GM18511 (cell line): Measurements from ENCODE around the gene SOBP.

Source experiments
- ATAC-seq: cut with Tn5 transposase; IDR thresholded peaks from one replicate; pipeline ENCODE4 v1.9.1; 2021; ENCODE audit warnings: mild to moderate bottlenecking, moderate library complexity; ENCODE audit not compliant: unreplicated experiment

SOBP gene

DNA sequence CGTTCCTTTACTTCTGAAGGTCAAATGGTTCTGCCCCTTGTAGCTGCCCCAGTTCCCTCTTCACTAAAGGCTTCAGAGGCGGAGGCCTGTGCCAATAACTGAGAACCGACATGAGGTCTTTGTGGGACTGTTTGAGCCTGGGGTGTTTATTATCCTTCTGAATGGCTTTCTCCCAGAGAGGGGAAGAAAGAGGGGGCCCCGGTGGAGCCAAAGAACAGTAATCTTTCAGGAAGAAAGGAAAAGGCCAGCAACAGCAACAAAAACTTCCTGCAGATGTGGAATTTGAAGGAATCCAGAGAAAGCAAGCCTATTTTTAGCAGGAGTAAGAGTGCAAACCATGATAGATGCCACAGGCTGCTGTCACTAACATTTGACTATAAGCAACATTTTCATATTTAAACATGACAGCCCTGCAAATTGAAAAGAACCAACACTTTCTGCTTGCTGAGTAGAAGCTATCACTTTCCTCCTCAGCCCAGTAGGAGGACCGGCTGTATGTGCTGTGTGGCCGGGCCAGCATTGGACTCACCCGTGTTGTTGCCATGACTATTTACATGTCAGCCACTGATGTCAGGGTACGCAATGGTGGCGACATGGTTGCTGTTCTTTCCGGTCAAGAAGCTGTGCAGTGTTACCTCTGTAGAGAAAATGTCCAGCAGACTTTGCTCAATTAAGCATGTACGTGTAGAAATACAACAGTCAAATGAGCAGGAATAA lies 121.3 kb downstream of the SOBP start:
- no peak for ATAC-seq

DNA sequence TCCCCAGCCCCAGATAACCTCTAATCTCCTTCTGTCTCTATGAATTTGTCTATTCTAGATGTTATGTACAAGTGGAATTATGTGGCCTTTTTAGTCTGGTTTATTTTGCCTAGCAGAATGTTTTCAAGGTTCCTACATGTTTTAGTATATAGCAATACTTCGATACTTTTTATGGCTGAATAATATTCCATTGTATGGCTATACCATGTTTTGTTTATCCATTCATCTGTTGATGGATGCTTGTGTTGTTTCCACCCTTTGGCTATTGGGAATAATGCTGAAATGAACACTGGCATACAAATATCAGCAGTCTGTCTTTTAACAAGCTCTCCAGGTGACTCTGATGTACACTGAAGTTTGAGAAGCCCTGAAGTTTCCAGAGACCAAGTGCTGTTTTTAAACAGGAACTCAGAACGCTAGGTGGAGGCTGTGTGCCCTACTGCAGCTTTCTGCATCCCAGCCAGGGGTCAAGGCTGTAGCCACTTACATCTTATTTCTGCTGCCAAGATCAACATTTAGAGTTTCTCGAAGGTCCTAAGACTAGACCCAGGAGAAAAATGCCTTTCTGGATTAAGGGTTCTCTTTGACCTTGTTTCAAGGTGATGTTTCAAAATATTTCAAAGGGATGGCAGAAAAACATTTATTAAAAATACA lies 123.0 kb downstream of the SOBP start:
- ATAC-seq: no peak

DNA sequence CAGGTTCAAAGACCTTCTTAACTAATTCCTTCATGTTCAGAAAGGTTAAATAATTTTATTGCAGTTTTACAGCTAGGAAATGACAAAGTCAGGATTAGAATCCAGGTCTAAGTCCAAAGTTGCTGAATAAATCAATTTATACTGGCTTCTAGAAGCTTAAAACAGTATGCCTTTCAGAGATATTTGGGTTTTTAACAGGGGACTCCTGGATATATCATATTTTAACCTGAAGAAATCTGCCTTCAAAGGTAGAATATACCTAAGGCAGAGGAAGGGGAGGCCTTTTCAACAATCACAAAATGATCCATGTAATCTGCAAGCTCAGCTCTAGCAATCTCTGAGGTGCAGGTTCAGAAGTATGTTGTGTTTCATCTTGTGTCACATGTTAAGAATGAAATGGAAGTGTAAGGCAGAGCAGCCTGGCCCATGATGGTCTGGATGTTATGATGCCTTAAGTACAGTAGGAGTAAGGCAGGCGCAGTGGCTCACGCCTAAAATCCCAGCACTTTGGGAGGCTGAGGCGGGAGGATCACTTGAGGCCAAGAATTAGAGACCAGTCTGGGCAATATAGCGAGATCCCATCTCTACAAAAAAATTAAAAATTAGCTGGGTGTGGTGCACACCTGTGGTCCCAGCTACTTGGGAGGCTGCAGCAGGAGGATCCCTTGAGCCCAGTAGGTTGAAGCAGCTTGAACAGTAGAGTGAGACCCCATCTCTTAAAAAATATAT lies 123.9 kb downstream of the SOBP start:
- ATAC-seq: no peak

DNA sequence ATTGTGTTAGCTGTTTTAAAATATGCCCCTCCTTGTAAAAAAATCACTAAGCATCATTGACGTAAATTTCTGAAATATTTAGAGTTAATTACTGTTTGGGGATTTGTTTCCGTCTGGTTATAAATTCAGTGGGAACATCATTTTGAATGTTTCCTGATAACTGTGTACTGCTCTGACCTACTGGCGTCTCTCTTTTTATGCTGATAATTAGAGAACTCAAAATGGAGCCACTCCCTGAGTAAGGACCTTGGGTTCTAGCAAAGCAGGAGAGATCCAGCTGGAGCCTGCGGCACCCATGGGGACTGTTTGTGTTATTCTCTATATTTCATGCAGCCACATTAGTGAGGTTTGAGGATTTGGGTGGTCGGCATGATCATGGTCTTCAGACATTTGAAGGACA lies 124.9 kb downstream of the SOBP start:
- no peak for ATAC-seq

DNA sequence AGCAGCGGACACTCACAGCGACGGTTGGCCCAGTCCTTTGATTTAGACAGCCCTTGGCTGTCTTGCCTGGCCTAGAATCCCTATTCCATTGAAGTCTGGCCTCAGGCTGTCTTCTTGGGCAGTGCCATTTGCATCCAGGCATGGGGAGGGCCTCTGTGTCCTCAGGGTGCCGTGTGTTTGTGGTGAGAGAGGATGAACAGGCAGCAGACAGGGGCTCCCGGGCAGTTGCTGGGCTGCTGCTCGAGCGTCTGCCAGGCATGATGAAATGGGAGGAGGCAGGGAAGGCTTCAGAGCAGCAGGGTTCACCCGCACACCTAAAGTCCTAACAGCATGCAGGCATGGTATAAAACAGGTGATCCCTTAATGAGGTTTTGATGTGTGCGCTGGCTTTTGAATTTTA lies 126.9 kb downstream of the SOBP start:
- no peak for ATAC-seq

DNA sequence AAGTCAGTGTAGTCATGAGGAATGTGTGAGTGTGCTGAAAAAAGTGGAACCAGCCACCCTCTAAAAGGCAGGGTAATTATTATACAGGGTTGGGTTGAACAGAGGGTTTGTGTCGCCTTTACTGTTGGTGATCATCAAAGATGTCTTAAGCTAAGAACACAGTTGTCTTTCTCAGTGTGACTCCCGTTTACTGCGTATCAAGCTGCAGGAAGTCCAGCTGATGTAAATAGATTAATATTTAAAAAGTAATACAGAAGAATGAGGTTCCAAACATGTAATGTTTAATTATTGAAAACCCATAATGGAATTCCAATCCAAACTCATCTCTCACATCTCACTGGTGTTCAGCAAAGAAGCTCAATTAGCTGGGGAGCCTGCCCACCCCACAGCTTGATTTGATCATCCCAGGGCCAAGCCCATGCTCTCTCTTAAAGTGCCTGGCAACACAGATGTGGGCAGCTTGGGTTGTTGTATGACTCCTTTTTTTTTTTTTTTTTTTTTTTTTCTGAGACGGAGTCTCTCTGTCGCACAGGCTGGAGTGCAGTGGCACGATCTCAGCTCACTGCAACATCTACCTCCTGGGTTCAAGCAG lies 127.5 kb downstream of the SOBP start:
- no peak for ATAC-seq

DNA sequence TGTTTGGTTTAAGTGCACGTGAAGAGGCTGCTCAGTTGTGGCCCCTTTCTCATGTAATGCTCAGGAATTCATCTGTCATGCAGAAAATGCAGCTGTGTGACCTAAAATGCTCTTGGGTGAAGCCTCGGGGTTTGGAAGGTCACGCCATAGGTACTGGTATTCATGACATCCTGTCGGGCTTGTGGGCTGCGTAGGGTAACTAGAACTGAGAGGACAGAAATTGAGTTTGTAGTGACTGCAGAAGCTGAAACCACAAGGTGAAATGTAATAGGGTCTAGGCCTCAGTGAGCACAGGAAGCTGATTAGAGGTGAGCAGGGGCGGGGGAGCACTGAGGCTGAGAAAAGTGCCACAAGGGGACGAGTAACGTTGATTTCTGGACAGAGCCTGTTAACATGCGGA lies 128.8 kb downstream of the SOBP start:
- peak; percentile 99 for ATAC-seq

DNA sequence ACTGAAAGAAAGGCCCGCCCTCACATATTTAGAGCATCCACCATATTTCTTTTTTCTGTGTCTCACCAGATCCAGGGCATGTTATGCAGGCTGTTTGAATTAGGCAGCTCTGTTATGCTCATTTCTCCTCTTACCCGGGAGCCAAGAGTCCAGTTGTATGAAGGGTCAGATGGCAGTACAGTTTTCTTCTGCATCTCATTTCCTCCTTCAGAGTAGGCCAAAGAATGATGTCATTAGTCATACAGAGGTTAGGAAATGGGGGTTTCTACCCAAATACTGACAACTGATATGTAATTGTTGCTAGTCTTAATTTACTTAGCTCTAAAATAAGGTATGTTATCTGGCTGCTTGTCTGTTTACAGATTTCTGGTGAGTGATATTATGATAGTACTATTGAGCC lies 130.8 kb downstream of the SOBP start:
- no peak for ATAC-seq

DNA sequence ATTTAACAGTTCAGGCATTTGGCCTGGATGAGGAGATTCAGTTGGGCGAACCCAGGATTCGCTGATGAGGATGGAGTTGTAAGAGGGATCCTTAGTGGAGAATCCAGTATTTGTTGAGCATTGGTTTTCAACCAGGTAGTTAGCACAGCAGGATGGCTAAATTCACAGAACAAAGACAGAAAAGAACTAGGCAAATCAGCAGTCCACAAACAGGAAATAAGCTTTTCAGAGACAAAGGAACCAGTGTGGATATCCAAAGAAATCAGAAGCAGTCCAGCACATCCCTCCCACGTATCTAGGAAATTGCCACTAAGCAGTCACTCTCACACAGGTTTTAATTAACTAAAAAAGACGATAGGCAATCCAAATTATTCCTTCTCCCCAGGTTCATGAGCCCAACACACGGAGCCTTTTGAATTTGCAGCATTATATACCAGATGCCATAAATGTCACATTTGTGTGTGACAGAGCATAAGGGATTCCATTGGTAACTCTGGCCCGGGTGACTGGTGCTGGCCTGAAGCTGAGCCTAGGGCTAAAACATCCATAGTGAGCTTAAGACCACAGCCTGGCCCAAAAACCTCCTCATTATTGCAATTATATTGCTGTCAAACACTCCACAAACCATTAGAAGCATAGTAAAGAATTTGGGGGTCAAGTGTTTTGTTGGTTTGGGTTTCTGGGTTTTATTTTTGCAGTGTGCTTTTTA lies 131.5 kb downstream of the SOBP start:
- ATAC-seq: no peak

DNA sequence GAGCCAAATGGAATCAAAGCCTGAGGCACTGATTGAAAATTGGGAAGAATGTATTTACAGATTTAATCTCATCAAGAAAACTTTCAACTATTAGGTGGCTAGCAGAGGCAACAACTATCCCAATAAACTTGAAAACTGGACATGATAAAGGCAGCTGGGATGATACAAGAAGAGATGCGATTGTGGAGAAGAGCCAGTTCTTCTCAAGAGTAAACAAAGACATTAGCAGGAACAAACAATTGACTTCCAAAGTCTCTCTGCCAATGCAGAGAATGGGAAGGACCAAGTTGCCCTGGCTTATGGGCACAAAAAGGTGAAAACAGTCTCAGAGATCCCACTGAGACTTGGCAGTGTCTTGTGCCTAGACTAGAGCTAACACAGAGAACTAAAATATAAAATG lies 132.4 kb downstream of the SOBP start:
- ATAC-seq: no peak

DNA sequence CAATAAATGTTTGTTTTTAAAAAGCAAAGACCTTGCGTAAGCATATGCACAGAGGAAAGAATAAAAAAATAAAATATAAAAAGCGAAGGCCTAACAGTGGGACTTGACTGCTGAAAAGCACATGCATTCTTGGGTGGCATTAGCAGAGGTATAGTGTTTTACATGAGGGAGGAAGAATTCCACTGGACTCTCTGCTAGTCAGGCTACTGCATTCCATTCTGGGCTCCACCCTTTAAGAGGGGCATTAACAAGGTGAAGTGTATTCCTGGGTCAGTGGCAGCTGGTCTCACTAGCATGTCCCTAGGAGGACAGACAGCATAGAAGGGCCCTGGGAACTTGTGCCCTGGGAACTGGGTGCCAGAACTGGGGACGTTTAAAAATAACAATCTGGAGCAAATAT lies 134.1 kb downstream of the SOBP start:
- no peak for ATAC-seq

DNA sequence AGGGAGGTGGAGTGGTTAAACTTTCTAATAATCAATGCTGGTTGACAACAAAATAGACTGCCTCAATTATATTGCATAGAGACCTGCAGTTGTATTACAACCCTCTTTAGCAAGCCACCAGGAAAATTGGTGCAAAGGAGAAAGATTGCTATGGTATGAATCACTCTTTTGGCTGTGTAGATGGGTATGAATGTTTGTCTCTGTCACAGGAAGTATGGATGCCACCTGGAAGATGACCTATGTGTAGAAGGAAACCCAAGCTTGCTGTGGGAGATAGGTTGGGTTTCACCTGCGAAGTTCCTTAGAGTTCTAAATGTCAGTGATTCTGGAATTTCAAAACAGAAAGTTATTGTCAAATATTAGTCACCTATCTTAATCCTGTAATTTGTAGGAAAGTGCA lies 134.6 kb downstream of the SOBP start:
- no peak for ATAC-seq

DNA sequence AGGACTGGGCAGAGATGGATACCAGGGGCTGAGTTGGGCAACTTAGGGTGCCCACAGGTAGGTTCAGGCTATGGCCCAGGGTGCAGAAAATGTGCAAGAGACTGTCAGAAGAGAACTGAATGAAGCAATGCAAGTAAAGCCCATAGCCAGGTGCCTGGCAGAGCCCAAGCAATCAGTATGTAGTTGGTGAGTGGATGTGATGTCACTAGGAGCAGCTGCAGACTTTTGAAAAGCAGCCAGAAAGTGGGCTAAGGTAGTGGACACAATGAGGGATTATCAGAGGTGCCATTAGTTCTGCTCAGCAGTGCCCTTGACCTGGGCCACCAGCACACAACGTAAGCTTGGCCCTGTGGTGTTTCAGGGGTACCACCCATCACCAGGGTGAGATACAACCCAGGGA lies 135.3 kb downstream of the SOBP start:
- ATAC-seq: no peak

DNA sequence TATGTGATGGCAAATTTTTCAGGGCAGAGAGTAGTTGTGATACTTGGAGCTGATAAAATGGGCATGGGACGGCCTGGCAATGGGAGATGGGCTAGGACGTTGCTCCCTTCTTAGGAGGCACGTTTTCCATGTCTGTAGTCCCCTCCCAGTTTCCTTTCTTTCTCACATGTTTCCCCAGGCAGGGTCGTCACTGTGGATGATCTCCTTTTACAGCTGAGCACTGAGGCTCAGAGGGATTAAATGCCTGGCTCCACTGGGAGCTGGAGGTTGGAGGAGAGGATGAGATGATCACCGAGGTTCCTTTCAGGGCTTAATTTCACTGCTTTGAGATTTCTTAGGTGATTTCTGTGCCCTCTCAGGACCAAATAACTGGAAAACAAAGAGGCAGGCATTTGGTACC lies 136.7 kb downstream of the SOBP start:
- no peak for ATAC-seq

DNA sequence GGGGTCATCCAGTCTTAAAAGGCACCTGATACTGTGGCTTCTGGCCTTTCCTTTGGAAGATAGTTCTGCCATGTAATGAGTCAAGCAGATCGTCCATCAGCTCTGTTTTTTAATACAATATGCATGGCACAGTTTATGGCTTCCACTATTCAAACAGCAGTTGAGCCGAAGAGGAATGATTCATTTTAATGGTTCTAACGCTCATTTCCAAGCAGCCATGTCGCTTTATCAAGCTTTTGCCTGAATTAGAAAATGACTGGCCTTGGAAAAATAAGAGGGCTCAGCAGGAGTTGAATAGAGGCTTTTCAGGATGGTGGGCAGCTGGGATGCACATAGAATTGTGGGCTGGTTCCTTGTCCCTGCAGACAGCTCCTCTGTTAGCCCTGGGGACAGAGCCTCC lies 138.1 kb downstream of the SOBP start:
- no peak for ATAC-seq

DNA sequence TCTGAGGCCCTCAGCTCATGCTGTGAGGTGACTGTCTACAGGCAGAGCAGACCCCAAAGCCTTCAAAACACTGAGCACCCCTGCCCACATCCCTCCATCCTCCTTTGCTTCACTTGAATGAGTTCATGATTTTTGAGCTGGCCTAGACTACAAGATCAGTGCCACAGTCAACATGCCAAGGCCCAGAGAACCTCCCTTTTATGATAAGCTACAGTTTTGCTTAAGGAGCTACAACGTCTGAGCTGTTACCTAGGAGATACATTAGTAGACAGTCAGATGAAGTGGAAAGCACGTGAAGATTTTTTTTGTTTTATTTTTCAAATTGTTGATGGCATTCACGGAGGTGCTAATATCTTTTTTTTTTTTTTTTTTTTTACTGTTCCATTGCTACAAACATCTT lies 139.0 kb downstream of the SOBP start:
- ATAC-seq: no peak

DNA sequence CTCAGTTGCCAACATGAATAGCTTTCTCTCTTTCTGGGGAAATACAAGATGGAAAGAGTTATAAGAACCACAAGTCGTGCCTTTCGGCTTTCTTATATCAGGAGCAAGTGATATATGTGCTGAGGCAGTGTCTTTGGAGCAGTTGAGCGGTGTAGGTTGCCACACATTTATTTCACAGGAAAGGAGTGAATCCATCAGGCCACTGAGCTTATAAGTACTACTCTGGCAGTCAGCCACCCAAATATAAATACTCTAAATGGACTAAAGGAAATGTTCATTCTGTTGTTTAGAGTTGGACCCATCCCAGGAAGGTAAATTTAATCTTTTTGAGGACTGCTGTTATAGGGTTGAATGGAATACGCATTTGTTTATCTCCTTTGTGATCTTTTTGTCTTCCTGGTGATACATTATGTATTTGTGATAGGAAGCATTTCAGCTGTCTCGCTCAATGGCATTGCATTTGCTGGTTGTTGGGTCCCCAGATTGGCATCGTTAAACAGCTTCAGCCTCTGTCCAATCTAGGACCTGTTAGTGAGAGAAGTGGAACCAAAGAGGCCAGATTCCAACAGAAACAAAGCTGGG lies 139.7 kb downstream of the SOBP start:
- no peak for ATAC-seq

DNA sequence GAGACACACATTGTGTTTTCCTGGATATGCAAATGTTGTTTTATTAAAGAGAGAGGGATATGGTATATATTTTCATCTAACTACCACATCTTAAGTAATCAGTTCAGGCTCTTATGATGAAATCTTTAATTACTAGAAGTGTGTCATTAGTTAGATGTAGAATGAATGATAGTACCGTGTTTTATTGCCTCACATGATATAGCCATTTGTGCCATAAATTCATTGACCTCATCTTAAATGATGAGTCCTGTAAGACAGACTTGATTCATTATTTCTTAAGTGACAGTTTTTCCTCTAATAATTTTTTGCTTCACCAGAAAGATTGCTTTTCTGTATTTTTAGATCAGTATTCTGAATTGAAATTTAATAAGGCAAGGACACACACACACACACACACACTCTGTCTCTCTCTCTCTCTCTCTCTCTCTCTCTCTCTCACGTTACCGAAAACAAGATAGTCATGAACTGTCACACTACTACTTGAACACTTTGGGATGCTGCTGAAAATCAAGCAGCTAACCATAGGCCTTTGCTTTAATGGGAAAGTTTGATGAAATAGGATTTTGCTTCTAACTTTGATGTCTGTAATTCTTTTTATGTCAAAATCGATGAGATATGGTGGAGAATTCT lies 140.5 kb downstream of the SOBP start:
- ATAC-seq: no peak

DNA sequence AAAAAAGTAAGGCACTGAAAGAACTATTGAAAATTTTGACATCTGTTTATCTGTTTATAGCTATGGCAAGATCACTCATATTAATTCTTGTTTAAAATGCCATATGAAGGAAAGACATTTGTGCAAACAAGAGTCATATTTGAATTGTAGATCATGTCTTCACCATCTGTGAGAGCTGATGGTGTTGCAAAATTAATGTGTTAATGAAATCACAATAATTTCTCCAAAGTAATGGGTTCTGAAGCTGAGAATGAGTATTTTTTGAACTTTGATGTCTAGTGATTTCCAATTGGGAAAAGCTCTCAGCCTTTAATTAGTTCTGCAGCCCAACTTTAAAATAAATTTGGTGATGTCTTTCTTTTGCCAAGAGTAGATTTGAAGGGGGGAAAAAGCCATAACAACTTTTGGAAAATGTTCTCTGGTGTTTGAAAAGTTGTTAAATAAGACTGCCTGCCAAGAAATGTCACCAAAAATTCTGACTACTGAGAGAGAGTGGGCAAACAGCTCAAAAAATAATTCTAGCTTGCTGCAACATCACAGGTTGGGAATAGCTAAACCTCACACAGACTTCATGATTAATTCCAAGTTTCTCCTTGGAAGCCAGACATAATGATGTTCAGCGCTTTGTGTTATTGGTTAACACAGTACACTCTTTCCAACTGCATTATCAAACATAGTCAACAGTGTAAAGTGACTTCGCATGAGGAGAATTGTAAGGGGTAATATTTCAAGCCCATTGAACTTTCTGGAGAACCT lies 142.6 kb downstream of the SOBP start:
- ATAC-seq: no peak
